T-helper 2 cell treated with Interferon-gamma antibody and Interleukin-4, amounts not matched to agents 100 ng/mL and 5 ng/mL, for 36 hours (primary cell): ENCODE measurements around the gene ARAP1. TPM values are rescaled to one million over a fixed set of nuclear protein-coding genes. Genes with fewer than 3 reads are reported as not detected.

Experiments used
- intact Hi-C: fragments of 100-400 bp; cut with micrococcal nuclease; formaldehyde crosslinking; loops from one replicate; pipeline ENCODE4 v1.15.1; 2023
- total RNA-seq: library from RNA; stranded (reverse); gene quantifications from 2 replicates; pipeline ENCODE4 v1.2.3, GENCODE V29; 2022

ARAP1 gene
- total RNA-seq, 1 donor from 2014 or later = 86.3 TPM

- intact Hi-C loops = loop anchor here (1.0 kb wide), 1 partner anchor 28 kb away; the partner anchor contains the start of gene ARAP1
These were observed 28.3 kb upstream of the ARAP1 start for GRCh38 chr11:72780296-72781062.

GRCh38 chr11:72779495-72780128, 27.4 kb upstream of the ARAP1 start:
- intact Hi-C loops = no loop called here

- intact Hi-C loops = no loop called here
These were observed 26.6 kb upstream of the ARAP1 start for GRCh38 chr11:72778535-72779494.

GRCh38 chr11:72777755-72778278, 25.6 kb upstream of the ARAP1 start:
- intact Hi-C loops = no loop called here

GRCh38 chr11:72776844-72777754, 24.9 kb upstream of the ARAP1 start:
- intact Hi-C loops = no loop called here

- intact Hi-C loops = no loop called here
These were observed 24.1 kb upstream of the ARAP1 start for GRCh38 chr11:72776117-72776843.

DNA sequence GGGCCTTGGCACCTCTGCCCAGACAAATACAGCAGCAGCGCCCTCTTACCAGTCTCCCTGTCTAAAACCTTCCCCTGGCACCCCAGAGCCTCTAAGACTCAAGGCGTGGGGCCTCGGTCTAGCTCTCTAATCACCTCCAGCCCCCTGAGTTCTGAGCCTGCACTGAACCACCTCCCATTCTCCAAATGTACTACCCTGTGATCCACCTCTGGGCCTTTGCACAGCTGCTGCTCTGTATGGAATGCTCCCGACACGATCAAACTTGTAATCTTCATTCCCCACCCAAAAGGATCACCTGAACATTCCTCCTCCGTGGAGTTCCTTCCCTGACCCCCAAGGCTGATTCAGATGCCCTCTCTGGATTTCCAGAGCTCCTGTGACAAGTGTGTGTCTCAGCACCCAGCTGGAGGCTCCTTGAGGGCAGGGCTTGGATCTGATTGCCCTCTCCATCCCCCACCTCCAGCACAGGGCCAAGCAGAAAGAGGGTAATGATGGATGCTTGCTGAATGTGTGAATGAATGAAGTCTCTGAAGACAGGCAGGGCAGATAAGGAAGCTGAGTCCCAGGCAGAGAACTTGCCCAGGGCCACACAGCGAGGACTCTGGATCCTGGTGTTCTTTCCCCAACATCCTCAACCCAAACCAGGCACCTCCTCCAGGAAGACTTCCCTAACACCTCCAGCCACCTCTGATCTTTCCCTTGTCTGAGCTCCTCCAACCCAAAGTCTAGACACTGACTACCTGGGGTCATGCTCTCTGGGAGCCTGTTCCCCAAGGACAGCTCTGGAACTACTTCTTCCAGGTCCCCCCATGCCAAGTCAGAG, 23.3 kb upstream of the ARAP1 start:
- intact Hi-C loops = no loop called here

DNA sequence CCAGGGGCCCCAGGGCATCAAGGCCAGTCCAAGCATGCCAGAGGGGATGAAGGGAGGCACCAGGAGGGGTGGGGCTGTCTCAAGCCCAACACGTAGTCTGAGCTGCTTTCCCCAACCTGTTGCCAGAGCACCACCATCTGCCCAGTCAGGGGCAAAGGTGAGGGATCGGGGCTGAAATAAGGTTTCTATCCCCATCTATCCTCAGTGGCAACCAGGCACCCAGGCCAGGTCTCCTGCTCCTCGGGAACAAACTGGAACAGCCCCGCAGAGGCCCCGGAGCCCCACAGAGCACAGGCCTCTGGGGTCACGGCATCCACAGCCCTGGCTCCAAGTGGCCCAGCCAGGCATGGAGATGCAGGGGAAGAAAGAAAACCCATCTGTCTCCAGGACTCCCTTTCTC, 22.3 kb upstream of the ARAP1 start:
- intact Hi-C loops = no loop called here

GRCh38 chr11:72773696-72774095, 21.5 kb upstream of the ARAP1 start:
- intact Hi-C loops = no loop called here

- intact Hi-C loops = no loop called here
These were observed 21.1 kb upstream of the ARAP1 start for GRCh38 chr11:72773291-72773690.

GRCh38 chr11:72772059-72772458, 19.9 kb upstream of the ARAP1 start:
- intact Hi-C loops = no loop called here

- intact Hi-C loops = no loop called here
These were observed 19.3 kb upstream of the ARAP1 start for GRCh38 chr11:72771507-72771906.

GRCh38 chr11:72770799-72771198, 18.6 kb upstream of the ARAP1 start:
- intact Hi-C loops = no loop called here

DNA sequence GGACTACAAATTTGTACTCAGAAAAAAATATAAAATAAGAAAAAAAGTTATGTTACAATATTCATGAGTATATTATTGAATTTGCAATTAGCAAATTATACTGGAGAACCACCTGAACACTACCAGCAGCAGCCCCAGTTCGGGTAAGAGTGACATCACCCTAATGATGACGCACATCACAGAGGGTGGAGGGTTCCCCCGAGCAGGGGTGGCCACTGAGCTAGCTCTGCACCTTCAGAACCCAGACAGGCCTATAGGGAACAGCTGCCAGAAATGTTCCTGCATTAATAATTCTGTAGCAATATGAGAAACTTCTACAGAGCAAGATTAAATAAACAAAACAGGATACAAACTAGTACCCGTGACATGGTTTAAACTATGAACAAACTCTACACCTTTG, 17.5 kb upstream of the ARAP1 start:
- intact Hi-C loops = no loop called here

DNA sequence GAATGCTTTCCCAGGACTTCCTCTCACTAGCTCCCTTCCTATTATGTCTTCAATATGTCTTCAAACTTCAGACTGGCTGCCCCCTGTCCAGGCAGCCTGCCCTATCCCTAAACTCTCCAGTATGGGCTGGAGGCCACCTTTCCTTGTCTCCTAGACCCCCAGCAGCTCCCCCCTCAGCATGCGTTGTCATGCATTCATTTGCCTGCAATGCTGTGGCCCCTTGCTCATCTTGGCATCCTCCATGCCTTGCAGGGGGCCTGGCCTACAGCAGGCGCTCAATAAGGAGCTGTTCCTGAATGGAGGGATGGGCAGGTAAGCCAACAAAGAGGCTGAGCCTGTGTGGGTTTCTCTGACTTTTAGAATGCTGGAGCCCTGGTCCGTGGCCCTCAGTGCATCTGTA, 16.4 kb upstream of the ARAP1 start:
- intact Hi-C loops = no loop called here

DNA sequence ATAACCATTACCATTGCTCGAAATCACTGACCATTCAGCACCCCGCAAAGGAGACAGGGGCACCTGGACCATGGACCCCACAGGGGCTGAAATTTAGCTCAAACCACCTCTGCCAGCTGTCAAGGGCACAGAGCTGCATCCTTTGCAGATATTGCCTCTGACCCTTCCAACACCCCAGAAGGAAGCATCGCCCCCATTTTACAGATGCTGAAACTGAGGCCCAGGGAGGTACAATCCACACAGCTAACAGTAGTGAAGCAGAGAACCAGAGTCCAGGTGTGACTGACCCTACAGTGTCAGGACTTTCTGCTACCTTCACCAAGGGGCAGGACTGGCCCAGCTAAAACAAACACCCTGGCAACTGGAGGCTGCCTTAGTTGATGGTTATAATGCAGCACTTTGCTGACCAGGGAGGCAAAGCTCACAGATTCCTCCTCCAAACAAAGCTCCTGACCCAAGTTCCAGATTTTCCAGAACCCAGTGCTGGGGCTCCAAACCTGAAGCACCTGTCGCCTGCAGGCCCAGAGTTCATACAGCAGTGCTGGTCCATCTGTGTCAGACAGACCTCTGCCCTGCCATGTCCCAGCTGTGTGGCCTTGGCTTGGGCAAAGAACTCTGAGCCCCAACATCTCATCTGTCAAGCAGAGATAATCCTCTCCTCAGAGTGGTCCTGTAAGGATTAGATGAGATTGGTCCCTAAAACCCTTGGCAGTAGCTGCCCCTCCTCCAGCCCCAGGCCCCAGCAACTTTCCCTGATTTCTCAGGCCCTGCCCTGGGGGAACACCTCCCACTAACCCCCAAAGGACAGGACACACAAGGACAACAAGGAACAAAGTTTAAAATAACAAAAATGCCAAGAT, 15.2 kb upstream of the ARAP1 start:
- intact Hi-C loops = no loop called here

DNA sequence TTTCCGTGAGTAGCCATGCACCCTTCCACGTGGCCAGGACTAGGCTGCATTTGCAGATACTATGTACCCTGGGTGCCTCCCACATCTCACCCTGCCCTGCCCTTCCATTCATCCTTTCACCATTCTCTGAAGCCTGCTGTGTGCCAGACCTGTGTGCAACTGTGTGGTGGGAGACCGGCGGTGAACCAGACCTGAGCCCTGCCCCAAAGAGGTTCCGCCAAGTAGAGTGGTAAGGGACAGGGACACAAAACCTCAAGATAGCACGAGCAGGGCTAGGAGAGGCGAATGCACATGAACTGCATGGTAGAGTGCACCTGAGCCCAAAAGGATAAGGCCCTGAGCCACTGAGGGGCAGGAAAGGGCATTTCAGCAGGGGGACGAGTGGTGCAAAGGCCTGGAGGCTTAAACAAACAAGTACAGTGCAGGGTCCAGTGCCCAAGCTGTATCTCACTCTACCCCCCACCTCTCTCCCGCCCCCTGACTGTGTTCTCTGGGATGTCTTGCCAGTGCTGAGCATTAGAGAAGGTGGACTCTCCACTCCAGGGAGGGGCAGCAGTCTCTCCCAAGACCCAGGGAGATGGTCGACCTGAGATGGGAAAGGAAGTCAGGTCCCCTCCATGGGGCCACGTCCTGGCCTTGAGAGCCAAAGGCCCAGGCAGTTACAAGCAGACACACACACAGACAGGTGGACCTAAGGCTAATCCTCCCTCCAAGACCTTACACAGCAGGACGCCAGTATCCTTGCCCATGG, 14.1 kb upstream of the ARAP1 start:
- intact Hi-C loops = no loop called here
